HG02642 (cell line): ENCODE data around the gene MARS1.
"Not testable (repeated sequence)": the region's sequence is repeated elsewhere in the genome, so short reads cannot be mapped to it uniquely, and the experiment has no call there.

Experiments used
- ATAC-seq: cut with Tn5 transposase; IDR thresholded peaks from one replicate; pipeline ENCODE4 v1.9.1; 2021; ENCODE audit warnings: mild to moderate bottlenecking; ENCODE audit not compliant: unreplicated experiment, poor library complexity

MARS1 gene

DNA sequence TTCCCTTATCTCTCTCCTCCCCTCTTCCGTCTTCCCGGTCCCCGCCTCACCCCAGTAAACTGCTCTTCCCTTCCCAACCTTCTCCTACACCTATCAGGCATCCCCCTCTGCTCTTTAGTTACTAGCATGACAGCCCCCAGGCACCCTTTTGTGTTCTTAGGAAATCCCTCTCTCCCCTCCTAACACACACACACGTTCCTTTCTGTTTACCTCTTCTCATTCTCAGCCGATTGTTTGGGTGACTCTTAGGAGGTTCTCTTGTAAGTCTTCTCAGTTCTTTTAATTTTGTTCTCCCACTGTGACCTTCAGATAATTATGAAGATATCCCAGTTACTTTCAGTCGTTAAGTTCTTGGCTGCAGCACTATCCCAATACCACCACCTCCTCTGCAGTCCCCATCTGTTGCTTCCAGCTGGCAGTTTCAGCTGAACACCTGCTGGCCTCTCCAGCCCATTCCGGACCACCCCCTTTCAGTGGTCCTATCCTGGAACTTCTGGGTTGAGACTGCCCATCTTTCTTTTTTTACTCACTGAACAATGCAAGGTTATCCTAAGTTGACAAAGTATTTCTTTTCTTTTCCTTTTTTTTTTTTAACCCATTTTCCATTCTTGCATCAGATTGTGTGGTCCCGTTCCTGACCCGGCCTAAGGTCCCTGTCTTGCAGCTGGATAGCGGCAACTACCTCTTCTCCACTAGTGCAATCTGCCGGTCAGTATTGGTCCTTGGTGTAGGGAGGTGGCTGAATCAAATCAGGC lies 711 bp downstream of the MARS1 start:
- peak; percentile 3 for ATAC-seq

DNA sequence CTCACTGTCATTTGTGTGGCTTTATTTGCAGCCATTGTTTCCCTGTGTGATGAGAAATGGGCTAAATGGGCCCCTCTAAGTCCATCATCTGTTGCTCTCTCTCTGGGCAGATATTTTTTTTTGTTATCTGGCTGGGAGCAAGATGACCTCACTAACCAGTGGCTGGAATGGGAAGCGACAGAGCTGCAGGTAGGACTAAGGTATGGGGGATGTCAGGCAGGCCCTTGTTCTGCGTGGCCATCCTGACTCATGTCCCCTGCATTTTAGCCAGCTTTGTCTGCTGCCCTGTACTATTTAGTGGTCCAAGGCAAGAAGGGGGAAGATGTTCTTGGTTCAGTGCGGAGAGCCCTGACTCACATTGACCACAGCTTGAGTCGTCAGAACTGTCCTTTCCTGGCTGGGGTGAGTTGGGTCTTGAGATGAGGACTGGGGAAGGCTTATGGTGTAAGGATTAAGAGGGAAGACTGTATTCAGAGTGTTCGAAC lies 1.3 kb downstream of the MARS1 start:
- ATAC-seq, result no peak

DNA sequence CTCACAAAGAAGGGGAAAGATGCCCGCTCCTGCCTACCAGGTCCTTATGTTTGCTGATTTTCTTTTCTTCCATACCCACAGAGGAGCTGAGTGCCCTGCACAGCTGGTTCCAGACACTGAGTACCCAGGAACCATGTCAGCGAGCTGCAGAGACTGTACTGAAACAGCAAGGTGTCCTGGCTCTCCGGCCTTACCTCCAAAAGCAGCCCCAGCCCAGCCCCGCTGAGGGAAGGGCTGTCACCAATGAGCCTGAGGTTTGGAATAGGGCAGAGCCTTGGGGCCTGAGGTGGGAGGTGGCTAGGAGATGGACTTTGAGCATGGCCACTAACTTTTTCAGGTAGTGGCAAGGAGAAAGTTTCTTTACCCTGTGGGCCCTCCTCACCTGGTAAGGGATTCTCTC lies 2.3 kb downstream of the MARS1 start:
- ATAC-seq, result no peak

DNA sequence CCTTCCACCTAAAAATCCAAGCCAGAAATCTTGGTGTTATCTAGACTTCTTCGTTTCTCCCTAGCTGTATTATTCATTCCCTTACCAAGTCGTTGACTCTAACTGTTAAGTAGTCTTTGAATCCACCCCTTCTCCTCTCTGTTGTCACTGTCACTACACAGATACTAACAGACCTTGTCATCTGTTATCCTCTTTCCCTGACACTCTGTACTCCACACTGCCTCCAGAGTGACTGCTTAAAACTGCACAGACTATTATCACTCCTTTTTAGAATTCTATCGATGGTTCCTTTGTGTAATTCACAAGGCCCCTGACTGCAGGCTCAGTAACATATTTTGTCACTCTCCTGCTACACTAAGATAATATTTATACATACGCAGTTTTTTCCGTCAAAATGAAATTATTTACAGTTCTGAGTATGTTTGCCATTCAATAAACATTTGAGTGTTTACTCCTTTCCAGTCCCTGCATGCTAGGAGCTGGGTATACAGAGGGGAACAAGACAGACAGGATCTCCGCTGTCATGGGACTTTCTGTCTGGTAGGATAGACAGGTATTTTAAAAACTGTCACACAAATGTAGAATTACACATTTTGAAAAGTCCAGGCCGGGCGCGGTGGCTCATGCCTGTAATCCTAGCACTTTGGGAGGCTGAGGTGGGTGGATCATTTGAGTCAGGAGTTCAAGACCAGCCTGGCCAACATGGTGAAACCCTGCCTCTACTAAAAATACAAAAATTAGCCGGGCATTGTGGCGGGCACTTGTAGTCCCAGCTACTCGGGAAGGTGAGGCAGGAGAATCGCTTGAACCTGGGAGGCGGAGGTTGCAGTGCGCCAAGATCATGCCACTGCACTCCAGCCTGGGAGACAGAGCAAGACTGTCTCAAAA lies 3.8 kb downstream of the MARS1 start:
- no peak for ATAC-seq

DNA sequence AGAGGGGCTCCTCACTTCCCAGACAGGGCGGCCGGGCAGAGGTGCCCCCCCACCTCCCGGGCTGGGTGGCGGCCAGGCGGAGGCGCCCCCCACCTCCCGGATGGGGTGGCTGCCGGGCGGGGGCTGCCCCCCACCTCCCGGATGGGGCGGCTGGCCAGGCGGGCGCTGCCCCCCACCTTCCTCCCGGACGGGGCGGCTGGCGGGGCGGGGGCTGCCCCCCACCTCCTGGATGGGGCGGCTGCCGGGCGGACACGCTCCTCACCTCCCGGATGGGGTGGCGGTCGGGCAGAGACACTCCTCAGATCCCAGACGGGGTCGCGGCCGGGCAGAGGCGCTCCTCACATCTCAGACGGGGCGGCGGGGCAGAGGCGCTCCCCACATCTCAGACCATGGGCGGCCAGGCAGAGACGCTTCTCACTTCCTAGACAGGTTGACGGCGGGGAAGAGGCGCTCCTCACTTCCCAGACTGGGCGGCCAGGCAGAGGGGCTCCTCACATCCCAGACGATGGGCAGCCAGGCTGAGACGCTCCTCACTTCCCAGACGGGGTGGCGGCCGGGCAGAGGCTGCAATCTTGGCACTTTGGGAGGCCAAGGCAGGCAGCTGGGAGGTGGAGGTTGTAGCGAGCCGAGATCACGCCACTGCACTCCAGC lies 7.3 kb downstream of the MARS1 start:
- not testable (repeated sequence) for ATAC-seq

DNA sequence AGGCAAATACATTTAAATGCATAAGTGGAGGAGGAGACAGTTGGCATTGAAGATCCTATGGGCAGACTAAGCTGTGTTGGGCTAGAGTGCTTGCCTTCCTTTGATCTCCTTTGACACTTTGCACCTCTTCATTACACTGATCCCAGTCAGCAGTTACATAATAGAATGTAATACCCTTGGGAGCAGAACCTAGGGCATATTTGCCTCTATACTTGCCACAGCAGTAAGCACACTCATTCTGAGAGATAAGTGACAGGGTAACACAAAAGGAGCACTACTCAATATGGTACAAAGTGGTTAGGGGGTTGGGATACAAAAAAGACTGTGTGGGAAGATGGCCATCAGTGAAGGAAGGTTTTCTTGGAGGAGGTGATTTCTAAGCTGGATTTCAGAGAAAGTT lies 9.0 kb downstream of the MARS1 start:
- ATAC-seq, result no peak

DNA sequence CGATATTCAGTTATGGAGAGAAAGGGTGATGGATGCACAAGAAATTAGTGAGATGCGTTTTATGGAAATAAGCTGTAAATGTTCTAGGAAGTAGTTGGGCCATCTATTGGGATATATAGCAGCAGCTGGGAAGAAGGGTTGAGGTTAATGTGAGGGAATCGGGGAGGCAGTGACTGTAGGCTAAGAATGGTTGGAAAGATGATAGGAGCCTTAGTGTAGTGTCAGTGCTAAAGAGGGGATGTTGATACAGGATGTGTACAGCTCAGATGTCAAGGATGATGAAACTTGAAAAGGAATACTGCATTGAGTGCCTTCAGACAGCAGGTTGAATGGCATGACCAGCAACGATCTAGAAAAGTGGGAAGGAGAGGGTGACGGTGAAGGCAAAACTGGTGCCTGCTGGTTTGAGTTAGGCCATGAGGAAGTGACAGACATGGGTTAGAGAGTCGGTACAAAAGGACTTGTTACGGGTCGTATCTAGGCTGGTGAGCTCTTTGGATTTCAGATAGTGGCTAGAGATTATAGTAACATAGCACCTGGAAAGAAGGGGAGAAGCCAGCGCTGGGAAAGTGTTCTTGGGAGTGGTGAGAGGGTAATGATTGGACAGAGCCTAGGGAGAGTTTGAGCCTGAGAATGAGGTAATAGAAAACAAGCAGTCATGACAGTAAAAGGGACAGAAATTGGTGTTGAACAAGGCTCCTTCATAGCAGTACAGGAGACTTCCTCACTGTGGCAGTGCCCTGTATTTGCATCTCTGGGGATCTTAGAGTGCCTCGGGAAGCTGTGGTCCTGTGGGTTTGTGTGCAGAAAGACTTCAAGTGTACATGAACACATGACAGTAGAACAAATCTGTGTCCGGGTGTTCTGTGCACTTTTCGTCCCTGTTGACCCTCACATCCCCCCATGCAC lies 9.6 kb downstream of the MARS1 start:
- ATAC-seq, result no peak

DNA sequence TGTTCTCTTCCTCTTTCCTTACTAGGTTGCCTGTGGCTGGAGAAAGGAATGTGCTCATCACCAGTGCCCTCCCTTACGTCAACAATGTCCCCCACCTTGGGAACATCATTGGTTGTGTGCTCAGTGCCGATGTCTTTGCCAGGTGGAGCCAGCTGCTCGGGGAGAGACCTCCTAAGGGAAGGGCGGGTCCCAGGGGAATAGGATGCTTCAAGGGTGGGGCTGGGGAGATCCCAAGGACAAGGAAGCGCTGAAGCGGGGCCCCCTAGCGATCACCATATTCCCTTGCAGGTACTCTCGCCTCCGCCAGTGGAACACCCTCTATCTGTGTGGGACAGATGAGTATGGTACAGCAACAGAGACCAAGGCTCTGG lies 10.2 kb downstream of the MARS1 start:
- no peak for ATAC-seq

DNA sequence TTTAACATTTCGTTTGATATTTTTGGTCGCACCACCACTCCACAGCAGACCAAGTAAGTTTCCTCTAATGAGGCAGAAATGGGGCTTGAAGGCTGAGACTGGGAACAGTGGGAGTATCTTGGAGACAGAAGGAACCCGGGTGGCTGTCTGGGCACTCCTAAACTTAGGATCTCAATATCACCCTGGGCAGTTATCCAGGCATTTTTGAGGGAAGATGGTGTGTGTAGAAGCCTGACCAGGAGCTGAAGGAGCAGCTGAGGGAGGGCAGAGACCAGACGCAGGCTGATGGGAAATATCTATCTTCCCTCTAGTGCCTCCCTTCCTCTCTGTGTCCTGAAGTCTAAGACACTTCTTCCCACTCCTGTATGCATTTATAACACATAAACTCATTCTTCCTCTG lies 10.7 kb downstream of the MARS1 start:
- no peak for ATAC-seq

DNA sequence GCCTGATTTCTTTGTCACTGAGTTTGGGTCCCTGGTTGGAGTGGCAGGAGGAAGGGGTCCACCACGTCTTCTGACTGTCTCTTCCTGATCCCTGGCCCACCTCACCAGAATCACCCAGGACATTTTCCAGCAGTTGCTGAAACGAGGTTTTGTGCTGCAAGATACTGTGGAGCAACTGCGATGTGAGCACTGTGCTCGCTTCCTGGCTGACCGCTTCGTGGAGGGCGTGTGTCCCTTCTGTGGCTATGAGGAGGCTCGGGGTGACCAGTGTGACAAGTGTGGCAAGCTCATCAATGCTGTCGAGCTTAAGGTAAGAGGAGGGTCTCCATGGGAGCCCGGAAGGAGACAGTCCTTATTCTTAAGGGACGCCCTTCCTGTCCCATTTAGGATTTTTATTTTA lies 12.3 kb downstream of the MARS1 start:
- ATAC-seq, result no peak

DNA sequence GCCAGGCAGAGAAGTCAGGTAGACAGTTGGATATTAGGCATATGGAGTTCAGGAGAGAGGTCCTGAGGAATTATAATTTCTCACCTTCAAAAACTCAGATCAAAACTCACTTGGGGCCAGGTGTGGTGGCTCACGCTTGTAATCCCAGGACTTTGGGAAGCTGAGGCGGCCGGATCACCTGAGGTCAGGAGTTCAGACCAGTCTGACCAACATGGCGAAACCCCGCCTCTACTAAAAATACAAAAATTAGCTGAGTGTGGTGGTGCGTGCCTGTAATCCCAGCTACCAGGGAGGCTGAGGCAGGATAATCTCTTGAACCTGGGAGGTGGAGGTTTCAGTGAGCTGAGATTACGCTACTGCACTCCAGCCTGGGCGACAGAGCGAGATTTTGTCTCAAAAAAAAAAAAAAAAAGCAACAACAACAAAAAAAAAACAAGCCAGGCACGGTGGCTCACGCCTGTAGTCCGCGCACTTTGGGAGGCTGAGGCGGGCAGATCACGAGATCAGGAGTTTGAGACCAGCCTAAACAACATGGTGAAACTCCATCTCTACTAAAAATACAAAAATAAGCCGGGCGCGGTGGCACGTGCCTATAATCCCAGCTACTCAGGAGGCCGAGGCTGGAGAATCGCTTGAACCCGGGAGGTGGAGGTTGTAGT lies 14.6 kb downstream of the MARS1 start:
- ATAC-seq, result not testable (repeated sequence)

DNA sequence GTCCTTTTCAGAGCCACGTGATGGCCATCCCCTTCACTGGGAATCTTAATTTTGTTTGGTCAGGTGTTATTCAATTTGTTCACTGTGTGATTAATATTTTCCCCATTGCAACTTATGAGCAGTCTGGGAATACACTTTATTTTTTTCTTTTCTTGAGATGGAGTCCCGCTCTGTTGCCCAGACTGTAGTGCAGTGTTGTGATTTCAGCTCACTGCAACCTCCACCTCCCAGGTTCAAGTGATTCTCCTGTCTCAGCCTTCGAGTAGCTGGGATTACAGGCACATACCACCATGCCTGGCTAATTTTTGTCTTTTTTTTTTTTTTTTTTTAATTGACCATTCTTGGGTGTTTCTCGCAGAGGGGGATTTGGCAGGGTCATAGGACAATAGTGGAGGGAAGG lies 18.7 kb downstream of the MARS1 start:
- not testable (repeated sequence) for ATAC-seq

DNA sequence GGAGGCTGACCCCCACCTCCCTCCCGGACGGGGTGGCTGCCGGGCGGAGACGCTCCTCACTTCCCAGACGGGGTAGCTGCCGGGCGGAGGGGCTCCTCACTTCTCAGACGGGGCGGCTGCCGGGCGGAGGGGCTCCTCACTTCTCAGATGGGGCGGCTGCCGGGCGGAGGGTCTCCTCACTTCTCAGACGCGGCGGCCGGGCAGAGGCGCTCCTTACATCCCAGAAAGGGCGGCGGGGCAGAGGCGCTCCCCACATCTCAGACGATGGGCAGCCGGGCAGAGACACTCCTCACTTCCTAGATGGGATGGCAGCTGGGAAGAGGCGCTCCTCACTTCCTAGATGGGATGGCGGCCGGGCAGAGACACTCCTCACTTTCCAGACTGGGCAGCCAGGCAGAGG lies 19.9 kb downstream of the MARS1 start:
- ATAC-seq, result not testable (repeated sequence)

DNA sequence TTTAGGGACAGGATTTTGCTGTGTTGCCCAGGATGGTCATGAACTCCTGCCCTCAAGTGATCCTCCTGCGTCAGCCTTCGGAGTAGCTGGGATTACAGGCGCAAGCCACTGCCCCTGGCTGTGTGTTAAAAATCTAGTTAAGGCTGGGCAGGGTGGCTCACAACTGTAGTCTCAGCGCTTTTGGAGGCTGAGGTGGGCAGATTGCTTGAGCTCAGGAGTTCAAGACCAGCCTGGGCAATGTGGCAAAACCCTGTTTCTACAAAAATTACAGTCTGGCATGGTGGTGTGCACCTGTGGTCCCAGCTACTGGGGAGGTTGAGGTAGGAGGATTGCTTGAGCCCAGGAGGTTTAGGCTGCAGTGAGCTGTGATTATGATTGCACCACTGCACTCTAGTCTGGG lies 23.3 kb downstream of the MARS1 start:
- ATAC-seq, result no peak

DNA sequence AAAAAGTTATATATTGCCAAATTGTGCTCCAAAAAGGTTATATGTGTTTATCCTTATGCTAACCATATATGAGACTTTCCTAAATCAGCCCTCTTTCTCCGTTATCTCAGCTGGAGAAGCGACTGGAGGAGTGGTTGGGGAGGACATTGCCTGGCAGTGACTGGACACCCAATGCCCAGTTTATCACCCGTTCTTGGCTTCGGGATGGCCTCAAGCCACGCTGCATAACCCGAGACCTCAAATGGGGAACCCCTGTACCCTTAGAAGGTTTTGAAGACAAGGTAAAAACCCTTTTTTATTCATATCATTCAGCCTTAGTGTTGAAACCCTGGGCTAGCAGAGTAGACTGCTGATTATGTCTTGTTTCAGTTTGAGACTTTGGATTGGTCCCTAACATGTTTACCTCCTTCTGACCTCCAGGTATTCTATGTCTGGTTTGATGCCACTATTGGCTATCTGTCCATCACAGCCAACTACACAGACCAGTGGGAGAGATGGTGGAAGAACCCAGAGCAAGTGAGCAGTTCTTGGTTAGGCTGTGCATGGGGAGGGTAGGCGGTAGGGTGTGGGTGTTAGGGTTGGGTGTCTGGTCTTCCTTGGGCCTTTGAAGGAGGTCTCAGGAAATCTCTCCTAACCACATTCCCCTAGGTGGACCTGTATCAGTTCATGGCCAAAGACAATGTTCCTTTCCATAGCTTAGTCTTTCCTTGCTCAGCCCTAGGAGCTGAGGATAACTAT lies 23.9 kb downstream of the MARS1 start:
- no peak for ATAC-seq

DNA sequence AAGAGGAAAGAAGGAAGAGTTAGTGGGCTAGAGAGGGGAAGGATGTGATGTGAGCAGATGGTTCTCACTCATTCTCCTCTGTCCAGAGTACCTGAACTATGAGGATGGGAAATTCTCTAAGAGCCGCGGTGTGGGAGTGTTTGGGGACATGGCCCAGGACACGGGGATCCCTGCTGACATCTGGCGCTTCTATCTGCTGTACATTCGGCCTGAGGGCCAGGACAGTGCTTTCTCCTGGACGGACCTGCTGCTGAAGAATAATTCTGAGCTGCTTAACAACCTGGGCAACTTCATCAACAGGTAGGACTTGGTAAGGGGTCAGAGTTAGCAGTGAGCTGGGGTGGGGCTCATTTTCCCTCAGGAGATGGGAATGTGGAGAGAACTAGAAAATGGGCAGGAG lies 24.8 kb downstream of the MARS1 start:
- no peak for ATAC-seq

DNA sequence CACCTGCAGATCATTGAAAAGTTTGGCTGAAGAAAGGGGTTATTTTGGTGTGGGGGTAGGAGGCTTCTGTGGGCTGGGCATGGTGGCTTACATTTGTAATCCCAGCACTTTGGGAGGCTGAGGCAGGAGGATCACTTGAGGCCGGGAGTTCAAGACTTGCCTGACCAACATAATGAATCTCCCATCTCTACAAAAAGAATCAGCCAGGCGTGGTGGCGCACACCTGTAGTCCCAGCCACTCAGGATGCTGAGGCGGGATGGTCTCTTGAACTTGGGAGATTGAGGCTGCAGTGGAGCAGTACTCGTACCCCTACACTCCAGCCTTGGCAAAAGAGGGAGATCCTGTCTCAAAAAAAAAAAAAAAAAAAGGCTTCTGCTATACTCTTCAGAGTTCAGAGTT lies 25.4 kb downstream of the MARS1 start:
- no peak for ATAC-seq

DNA sequence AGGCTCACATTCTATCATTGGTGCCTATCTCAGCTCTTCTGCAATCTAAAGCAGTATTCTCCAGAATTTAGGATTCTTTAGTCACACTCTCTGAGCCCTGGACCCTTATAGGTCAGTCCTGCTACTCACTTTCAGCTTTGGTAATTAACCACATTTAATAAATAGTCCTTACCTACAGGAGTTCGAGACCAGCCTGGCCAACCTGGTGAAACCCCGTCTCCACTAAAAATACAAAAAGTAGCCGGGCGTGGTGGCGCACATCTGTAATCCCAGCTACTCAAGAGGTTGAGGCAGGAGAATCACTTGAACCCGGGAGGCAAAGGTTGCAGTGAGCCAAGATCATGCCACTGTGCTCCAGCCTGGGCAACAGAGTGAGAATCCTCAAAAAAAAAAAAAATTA lies 25.8 kb downstream of the MARS1 start:
- ATAC-seq, result not testable (repeated sequence)

DNA sequence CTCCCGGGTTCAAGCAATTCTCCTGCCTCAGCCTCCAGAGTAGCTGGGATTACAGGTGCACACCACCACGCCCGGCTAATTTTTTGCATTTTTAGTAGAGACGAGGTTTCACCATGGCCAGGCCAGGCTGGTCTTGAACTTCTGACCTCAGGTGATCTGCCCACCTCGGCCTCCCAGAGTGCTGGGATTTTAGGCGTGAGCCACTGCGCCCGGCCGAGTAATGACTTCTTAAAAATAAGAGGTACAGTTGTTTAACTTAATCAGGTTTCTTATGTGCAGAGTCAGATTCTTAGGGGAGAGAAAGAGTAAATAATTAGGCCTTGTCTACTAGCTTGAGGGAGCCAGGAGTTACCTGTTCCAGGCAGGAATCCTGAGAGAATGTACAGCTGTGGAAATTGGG lies 26.4 kb downstream of the MARS1 start:
- ATAC-seq, result not testable (repeated sequence)
